AG04450 (cell line): Measurements from ENCODE around the gene MED4. TPM values are rescaled to one million over a fixed set of nuclear protein-coding genes. Genes with fewer than 3 reads are reported as not detected.

Experiments used
- CTCF ChIA-PET: fragments of 300-600, 350-600 bp; formaldehyde crosslinking; extraction: SDS; loops from one replicate; lab custom pipeline; 2022; ENCODE audit warnings: antibody characterized with exemption, inconsistent platforms; lab: Charles Lee
- POLR2A ChIA-PET: fragments of 350-600 bp; formaldehyde crosslinking; extraction: SDS; loops from one replicate; lab custom pipeline; 2021; ENCODE audit warnings: antibody characterized with exemption, inconsistent platforms; lab: Yijun Ruan, JAX
- DNase-seq: peaks from one replicate; pipeline ENCODE4 v3.0.0-alpha.2; 2011; ENCODE audit warnings: low read depth, low spot score
- H3K27ac ChIP-seq: one replicate; pipeline ENCODE4 v1.5.1; 2012; ENCODE audit warnings: low read depth, low read length, control low read depth
- H3K27me3 ChIP-seq: one replicate; pipeline ENCODE4 v1.6.0; 2012; ENCODE audit warnings: low read length; ENCODE audit not compliant: control insufficient read depth, insufficient read depth
- H3K4me3 ChIP-seq: 2 replicates; pipeline ENCODE4 v1.5.1; 2011; ENCODE audit warnings: mild to moderate bottlenecking, low read depth, low read length, control low read depth
- H3K9me3 ChIP-seq: 2 replicates; pipeline ENCODE4 v1.5.1; 2012; ENCODE audit warnings: low read length; ENCODE audit not compliant: control insufficient read depth, insufficient read depth
- CTCF ChIP-seq: IDR thresholded peaks from 2 replicates; pipeline ENCODE4 v1.5.1; 2011; ENCODE audit warnings: low read depth, low read length, control low read depth, inconsistent platforms
- polyA plus RNA-seq: library from polyadenylated mRNA; depleted of rRNA; stranded (reverse); fragments of >200 nt; gene quantifications from 2 replicates; pipeline ENCODE4 v1.2.3, GENCODE V29; 2011

Gene MED4
- polyA plus RNA-seq, 1 experiment = 54.1 TPM

GRCh38 chr13:48120241-48120640, 25.3 kb upstream of the MED4 start:
- H3K4me3 ChIP-seq = no peak overlapping the region
- no peak for TF ChIP-seq CTCF
- no peaks in the 10 kb centered on the region for H3K9me3 ChIP-seq
- POLR2A ChIA-PET = no interaction called here
- CTCF ChIA-PET = interaction anchor here (0.5 to 1.0 kb wide), 2 partner anchors 26 to 418 kb away, joined by 4 to 7 read pairs; partner anchors contain the start of gene MED4
- H3K27ac ChIP-seq = no peak overlapping the region
- DNase-seq = no peak
- peaks cover 2% of the 10 kb centered on the region for H3K27me3 ChIP-seq

- Histone ChIP-seq H3K27me3 (peaks cover 2% of the 10 kb centered on the region), H3K27ac (no peak overlapping the region), H3K4me3 (no peak overlapping the region), H3K9me3 (no peaks in the 10 kb centered on the region)
- CTCF ChIA-PET = interaction anchor here (0.9 to 2.0 kb wide), 2 partner anchors 9 to 462 kb away, joined by 3 to 12 read pairs; no protein-coding TSS in a partner anchor
- POLR2A ChIA-PET = no interaction called here
- no peak for TF ChIP-seq CTCF
- no peak for DNase-seq
These were observed 23.1 kb upstream of the MED4 start for GRCh38 chr13:48118030-48118429.

- no peaks in the 10 kb centered on the region for H3K9me3 ChIP-seq
- TF ChIP-seq CTCF = no peak
- peaks cover 4% of the 10 kb centered on the region for H3K27me3 ChIP-seq
- H3K27ac ChIP-seq = no peak overlapping the region
- POLR2A ChIA-PET = no interaction called here
- H3K4me3 ChIP-seq = no peak overlapping the region
- no peak for DNase-seq
- CTCF ChIA-PET = interaction anchor here (2.0 kb wide), 1 partner anchor 10 kb away, joined by 12 read pairs; no protein-coding TSS in a partner anchor
These were observed 21.9 kb upstream of the MED4 start for GRCh38 chr13:48116808-48117207.

- ChIA-PET CTCF (no interaction called here), POLR2A (no interaction called here)
- Histone ChIP-seq H3K27ac (no peak overlapping the region), H3K27me3 (peaks cover 3% of the 10 kb centered on the region), H3K9me3 (no peaks in the 10 kb centered on the region), H3K4me3 (no peak overlapping the region)
- no peak for DNase-seq
- no peak for TF ChIP-seq CTCF
These were observed 18.8 kb upstream of the MED4 start for GRCh38 chr13:48113756-48114130.

GRCh38 chr13:48112896-48113755, 18.2 kb upstream of the MED4 start:
- ChIA-PET POLR2A (no interaction called here), CTCF (interaction anchor here (1.2 kb wide), 1 partner anchor 18 kb away, joined by 4 read pairs; the partner anchor contains the start of gene MED4)
- no peaks in the 10 kb centered on the region for H3K9me3 ChIP-seq
- H3K27ac ChIP-seq = no peak overlapping the region
- DNase-seq = no peak
- H3K27me3 ChIP-seq = peaks cover 2% of the 10 kb centered on the region
- no peak overlapping the region for H3K4me3 ChIP-seq
- no peak for TF ChIP-seq CTCF
